GM23248 (cell line): ENCODE results near the gene PGBD2.

ENCODE experiments used
- EZH2 ChIP-seq: fragments of 200-600 bp; sonication (generic); IDR thresholded peaks from 2 replicates; pipeline ENCODE4 v1.6.1; 2018; ENCODE audit warnings: antibody characterized with exemption, mild to moderate bottlenecking; ENCODE audit not compliant: insufficient read depth, poor library complexity, severe bottlenecking
- EZH2phosphoT487 ChIP-seq: fragments of 200-600 bp; sonication (generic); IDR thresholded peaks from 2 replicates; pipeline ENCODE4 v1.6.1; 2018; ENCODE audit warnings: antibody characterized with exemption, moderate library complexity, mild to moderate bottlenecking, low read depth; ENCODE audit not compliant: insufficient read depth

DNA sequence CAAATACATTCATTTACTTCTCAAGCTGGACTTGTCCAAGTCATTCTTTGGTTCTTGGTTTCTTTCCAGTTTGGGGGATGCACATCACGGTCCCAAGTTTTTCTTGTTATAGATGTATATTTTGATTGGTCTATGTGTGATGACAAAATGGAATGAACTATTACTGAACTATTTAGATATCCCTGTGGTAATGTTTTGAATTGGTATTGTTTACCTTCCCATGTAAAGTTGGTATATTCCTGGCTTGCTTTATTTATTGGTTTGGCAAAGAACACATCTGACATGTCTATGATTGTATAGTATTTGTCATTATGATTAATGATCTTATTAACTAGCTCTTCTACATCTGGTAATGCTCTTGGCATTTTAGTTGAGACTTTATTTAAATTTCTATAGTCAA is 24.8 kb upstream of the PGBD2 start:
- TF ChIP-seq EZH2: no peak
- no peak for TF ChIP-seq EZH2phosphoT487
